GM21529 (cell line): Measurements from ENCODE around the gene CMTM8.
"Not testable (repeated sequence)": the region's sequence is repeated elsewhere in the genome, so short reads cannot be mapped to it uniquely, and the experiment has no call there.

Source experiments
- ATAC-seq: cut with Tn5 transposase; IDR thresholded peaks from one replicate; pipeline ENCODE4 v1.9.1; 2021; ENCODE audit not compliant: unreplicated experiment

The CMTM8 gene, protein sequence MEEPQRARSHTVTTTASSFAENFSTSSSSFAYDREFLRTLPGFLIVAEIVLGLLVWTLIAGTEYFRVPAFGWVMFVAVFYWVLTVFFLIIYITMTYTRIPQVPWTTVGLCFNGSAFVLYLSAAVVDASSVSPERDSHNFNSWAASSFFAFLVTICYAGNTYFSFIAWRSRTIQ

DNA sequence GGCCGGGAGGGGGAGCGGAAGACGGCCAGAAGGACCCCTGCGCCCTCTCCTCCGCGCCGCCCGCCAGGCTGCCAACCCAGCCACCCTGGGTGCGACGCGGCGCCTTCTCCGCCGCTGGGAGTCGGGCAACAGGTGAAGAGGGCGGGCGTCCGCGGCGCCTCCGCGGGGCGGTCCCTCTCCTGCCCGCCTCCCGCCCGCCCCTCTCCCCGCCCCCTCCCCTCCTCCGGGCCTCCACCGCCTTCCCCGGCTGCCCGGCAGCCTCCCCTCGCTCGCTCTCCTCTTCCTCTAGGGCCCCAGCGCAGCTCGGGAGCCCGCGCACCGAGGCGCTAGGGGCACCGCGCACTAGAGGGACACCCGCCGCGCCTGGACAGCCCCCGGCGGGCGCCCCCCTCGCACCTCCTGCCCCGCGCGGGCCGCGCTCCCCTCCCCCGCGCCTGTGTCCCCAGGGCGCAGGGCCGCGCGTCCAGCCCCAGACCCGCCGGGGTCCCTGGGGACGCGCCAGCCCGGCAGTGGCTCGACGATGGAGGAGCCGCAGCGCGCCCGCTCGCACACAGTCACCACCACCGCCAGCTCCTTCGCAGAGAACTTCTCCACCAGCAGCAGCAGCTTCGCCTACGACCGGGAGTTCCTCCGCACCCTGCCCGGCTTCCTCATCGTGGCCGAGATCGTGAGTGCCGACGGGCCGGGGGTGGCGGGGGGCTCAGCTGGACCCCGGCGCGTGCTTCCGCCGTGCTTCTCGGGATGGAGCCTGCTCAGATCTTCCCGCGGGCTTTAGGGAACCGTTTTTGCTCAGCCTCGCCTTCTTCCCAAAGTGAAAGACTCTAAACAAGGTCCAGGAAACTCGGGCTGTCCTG, at the start of gene CMTM8:
TSS of gene CMTM8 (plus strand) at position 228 of the 854 bp plus-strand sequence. CDS start at position 521, 293 bp downstream.
- ATAC-seq: peak; percentile 58

DNA sequence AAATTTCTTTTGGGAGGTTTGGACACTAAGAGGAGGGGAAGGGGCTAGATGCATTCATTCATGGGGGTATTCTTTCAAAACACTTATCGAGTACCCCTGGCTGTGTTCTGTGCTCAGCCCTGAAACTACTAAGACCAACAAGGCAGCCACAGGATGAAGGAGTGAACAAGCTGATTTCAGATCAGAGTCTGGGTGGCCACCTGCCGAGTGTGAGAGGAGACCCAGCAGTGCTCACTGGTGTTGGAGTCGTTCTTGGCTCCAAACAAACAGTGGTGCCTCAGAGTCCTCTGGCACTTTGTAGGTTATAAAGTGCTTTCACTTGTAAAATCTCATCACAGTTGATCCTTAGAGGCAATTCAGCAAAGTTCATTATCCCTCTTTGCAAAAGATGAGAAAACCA, 48.8 kb upstream of the CMTM8 start:
- no peak for ATAC-seq

DNA sequence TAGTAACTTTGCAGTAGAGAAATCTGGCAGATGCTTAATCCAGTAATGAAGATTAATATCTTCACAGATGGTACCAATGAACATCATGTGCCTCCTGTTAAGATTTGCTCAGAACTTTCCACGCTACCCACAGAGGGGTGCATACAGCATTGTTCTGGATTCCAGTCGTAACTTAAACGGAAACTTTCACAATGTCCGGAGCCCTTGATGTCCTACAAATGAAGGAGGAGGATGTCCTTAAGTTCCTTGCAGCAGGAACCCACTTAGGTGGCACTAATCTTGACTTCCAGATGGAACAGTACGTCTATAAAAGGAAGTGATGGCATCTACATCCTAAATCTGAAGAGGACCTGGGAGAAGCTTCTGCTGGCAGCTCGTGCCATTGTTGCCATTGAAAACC, 47.9 kb upstream of the CMTM8 start:
- ATAC-seq: not testable (repeated sequence)

DNA sequence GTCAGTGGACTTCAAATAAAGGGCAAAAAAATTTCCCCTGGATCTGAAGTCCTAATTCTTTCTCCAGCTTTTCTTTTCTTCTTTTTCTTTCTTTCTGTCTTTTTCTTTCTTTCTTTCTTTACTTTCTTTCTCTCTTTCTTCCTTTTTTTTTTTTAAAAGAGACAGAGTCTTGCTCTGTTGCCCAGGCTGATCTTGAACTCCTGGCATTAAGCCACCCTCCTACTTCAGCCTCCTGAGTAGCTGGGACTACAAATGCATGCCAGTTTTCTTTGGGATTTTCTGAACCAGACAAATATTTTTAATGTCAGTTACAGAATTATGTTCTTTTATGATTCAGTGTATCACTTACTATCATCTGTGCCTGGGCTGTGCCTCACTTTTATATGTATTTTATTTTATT, 45.4 kb upstream of the CMTM8 start:
- ATAC-seq: no peak

DNA sequence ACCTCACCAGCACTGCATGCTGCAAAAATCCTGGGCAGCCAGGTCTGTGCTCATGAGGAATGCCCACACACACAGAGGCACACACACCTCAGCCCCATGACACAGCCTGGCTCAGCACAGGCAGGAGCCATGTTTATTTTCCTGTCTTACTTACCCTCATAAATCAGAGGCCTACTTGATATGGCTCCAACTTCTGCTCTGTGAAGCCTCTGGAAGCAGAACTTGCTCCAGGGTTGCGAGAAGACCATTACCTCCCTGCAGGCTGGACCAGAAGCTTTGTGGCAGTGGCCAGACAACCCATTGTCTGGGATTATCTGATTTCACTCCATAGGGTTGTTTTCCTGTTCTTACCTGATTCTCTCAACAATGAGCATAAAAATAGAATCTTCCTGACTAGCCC, 43.8 kb upstream of the CMTM8 start:
- ATAC-seq: no peak

DNA sequence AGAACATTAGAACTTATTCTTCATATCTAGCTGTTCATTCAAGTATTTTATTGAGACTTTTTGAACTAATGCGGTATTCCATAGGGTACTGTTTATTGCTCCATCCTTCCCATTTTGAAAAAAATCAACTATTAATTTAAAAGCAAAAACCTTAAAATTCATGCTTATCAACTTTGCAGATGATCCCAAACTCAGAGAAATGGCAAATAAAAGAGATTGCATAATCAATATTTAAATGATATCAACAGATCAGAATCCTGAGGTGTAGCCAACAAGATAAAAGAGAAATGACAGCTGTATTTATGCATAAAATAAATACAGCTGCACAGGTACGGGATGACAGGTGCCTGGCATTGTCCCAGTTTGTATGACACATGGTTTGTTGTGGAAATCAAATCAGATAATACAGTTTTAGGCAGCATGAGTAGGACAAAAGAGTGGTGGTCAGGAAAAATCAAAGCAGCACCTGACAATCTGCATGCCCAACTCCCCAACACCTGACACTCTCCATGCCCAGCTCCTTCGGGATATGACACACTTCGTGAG, 42.4 kb upstream of the CMTM8 start:
- no peak for ATAC-seq

DNA sequence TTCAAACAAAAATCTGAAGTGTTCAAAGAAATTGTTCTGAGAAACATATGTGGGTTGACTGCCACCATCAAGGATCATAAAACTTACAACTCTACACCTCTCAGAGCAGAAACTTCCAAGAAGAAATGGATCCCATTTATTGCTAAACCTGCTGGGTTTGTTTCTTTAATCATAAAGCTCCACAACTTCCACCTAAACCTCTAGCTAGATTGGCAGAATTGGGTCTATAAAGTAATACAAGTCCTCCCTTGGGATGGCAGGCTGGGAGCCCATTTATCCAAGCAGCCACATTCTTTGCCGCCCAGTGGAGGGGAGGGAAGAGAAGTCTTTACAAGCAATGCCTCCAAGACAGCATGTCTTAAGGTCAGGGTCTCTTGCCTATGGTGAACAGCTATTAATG, 40.5 kb upstream of the CMTM8 start:
- ATAC-seq: no peak

DNA sequence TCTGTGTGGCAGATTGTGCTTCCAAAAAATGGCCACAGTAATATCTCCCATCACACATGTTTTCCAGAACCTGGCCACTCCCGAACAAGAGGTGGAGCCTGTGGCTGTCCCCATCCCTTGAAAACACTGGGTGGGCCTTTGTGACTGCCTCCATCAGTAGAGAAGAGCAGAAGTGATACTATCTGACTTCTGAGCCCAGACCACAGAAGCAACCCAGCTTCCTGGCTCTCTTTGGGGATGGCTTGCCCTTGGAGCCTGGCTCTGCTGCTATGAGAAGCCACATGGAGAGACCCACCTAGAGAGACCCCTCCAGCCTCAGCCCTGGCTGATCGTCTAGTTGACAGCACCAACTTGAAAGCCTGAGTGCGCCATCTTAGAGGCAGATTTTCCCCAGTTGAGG, 39.8 kb upstream of the CMTM8 start:
- ATAC-seq: no peak

DNA sequence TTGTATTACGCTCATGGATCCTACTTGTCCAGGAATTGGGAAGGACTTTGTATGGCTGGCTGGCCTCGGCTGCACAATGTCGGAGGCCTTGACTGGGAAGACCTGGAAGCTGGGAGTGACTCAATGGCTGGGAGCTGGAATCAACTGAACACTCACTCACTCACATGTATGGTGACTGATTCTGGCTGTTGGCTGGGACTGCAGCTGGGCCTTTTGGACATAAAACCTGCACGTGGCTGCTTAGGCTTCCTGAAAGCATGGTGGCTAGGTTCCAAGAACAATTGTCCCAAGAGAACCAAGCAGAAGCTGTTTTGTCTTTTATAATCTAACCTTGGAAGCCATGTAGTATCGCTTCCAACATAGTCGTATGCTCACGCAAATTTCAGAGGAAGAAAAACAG, 38.0 kb upstream of the CMTM8 start:
- no peak for ATAC-seq

DNA sequence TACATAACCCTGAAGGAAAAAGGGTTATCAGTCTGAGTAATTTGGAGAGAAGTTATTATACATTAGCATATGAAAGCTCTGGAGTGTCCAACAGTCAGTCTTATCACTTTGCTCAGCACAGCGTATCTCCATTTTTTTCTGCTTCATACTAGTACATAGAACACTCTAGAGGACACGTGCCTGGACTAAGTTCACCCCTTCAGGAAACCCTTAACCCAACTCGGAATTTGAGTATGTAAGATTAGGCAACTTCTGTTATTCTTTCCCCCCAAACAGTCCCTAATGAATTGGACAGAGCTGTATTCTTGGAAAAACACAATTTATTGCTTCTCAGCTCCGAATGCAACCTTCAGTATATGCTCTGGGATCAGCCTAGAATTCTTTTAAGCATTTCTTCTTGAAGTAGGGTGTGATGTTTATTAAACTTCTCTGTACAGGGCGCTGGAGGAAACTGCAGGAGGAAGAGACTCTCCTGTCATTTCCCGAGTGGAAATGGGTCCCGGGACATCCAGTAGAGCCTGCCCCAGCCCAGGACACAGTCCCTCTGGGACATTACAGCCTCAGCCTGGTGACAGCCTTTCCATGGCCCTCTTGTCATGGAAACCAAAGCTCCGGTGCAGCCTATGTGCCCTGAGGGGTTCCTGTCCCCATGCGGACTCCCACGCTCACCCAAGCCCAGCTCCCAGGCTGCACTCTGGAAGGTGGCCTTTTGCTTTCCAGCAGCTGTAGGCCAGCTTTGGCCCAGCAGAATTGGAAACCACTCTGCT, 37.3 kb upstream of the CMTM8 start:
- ATAC-seq: no peak

DNA sequence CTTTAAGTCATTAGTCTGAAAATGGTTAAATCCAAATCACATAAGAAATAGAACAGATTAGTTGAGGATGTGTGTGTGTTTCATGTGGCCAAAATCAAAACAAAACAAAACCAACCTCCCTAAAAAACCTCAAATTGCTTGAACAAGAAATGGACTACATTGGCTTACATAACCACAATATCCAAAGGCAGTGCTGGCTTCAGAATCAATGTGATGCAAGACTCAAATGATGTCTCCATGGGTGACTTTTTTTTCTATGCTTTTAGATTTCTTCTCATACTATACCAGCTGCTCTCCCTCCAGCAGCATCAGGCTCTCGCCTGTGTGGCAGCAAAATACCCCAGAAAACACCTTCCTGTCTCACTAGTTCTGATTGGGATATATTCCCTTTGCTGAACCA, 36.0 kb upstream of the CMTM8 start:
- ATAC-seq: no peak

DNA sequence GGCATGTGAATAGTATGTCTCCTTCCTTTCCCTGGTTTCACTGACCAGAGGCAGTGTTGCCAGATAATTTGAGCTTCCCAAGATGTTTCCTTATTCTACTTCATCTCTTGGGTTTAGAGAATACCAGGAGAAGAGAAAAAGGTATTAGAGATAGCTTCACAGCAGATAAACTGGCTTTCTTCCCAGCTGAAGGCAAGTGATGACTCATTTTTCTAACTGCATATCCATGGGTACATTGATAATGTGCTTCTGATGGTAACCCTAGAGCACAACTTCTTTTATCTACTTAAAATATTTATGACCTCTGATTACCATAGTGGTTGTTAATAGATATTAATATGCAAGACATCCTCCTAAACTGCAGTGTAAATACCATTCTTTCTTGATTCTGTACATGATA, 34.6 kb upstream of the CMTM8 start:
- no peak for ATAC-seq

DNA sequence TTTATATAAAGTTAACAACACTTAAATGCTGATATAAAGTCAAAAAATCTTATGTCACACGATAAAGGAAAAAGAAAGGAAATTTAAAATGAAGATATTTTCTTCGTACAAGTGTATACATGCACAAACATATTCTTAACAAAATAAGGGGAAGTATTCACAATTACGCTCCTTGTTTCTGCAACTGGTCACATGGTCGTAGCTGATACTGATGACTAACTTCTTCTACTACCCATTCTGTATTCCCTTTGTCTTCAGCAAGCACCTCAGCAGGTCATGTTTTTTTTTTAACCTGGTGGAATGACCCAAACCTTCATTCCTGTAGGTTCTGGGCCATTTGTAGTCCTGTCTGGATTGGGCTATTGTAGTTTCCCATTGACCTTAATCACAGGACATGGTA, 30.0 kb upstream of the CMTM8 start:
- no peak for ATAC-seq

DNA sequence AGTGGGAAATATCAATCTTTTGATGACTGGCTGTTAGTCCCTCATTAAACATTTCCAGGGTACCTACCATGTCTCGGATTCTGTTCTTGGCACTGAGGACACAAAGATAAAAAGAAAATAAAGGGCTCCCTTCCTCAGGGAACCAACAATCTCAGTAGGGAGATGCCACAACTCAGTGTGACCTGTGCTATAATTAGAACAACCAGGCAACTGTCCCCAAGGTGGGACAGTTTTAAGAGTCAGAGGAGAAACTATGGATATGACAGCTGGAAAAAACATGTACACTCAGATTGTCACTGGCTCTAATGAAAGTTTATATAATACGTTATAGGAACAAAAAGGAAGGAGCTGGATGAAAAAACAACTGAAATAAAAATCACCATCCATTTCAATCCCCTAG, 23.3 kb upstream of the CMTM8 start:
- ATAC-seq: no peak

DNA sequence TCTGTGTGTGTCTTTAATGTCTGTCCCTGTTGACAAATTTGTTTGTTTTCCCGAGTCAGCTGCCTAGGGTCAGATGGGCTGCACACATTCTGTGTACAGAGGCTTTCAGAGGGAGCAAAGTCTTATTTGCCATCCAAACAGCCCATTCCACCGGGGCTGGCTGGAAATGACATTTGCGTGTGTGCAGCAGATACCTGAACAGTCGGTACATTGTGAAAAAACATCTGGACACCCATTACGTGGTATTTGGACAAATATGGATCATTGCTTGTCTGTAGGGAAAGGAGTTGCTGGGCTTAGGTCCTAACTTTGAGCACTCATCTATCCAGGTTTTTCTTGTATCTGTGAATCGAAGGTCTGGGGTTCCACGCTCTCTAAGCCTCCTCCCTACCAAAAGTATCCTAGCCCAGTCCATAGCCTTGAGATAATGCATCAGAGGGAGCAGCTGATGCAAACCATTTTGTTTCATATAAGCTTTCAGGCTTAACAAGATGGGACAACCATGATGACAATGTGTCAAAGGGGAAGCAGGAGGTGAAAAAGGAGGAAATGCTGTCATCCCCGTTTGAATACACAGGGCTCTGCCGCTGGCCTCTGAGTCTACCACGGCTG, 22.2 kb upstream of the CMTM8 start:
- ATAC-seq: no peak

DNA sequence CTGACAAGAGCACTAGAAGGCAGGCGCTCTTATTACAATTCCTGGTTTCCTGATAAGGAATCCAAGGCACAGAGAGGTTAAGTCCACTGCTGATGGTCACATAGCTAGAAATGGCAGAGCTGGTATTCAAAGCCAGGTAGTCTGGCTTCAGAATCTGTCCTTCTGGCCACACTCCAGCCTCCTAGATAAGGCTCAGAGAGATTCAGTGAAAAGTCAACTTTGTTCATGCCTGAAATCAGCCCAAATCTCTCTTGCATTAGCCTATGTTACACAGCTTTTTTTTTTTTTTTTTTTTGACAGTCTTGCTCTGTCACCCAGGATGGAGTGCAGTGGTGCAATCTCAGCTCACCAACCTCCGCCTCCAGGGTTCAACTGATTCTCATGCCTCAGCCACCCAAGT, 21.1 kb upstream of the CMTM8 start:
- ATAC-seq: no peak

DNA sequence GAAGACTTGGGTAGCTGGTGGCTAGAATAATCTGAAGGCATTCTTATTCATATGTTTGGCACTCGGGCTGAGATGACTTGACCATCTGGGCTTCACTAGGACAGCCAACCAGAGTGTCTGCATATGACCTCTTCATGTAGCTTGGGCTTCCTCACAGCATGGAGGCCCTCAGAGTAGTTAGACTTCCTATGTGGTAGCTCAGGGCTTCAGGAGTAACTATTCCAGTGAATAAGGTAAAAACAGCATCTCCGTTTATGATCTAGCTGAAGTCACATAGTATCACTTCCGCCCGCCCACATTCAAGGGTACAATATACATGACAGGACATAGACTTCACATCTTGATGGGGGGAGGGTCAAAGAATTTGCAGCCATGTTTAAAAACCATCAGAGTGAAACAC, 18.9 kb upstream of the CMTM8 start:
- ATAC-seq: no peak

DNA sequence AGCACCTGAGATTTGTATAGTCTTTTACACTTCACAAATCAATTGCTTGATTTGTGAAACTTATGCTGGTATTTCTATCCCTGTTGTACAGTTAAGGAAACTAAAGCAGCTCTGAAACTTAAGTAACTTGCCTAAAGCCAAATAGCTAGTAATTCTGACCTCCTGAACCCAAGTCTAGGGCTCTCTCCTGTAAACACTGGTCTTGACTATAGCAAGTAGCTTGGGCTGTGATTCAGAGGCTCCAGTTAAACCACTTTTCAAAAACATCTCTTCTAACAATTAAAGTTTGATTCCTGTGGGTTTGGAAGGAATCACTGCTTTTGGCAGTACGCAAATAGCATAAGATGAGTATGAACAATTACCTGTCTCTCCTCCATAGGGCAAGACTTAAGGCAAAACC, 18.5 kb upstream of the CMTM8 start:
- ATAC-seq: no peak

DNA sequence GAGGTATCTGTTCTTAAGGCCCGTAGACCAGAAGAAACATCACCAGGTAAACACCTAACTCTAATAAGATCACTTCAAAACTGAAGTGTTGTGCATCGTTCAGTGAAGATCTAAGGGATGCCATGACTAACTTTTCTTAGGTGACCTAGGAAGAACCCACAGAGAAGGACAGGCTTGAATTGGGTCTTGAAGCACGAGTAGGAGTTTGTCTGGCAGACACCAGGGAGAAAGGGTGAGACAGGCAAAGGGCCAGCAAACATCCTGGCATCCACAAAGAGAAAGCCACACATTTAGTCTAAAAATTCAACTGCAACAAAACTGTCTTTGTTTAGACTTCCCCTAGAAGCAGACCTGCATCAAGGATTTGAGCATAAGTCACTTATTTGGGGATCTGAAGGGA, 15.5 kb upstream of the CMTM8 start:
- ATAC-seq: no peak

DNA sequence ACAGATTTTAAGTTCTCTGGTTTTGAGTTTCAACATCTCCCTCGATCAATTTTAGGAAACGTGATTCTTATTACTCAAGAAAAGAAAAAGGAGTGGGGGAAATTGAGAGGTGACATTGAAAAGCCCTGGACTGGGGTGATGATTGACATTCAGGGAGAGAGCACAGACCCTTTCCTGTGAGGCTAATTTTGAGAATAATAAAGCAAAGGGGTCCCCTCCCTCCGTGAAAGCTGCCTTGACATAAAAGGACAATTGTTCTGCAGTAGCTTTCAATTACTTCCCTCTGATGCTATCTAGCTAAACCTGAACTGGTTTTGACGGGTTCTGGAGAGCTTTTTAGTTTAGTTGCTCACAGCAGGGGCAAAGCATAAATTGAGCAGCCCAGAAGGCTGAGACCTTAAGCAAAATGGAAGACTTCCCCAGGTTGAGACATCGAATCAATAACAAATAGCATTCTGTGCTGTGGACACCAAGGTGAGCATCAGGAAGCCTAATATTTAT, 14.4 kb upstream of the CMTM8 start:
- ATAC-seq: no peak

DNA sequence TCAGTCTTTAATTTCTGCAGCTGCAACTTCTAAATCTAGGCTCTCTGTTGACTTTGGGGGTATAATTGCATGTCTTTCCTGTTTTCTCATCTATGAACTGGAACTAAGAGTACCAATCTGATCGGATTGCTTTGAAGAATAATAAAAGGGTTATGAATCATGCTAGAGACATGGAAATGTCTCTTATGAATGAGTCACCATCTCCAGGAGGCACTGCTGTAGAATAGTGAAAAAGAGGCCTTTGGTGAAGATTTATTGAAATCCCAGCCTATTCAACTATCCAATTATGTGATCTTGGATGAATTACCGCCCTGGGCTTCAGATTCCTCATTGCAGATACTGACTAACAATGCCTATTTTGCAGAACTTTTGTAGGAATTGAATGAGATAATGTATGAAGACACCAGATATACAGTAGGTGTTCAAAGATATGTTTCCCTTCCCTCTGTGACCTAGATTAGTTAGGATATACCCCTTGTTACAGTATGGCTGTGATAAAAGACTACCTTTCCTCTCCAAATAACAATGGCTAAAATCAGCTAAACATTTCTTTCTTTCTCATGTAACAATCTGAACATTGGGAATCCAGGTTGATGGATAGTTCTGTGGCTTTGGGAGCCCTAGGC, 11.5 kb upstream of the CMTM8 start:
- no peak for ATAC-seq
